Mesenchymal stem cell (in vitro differentiated cells and primary cell): ENCODE results near the gene CDHR3.

Experiments
- DNase-seq: peaks from one replicate; pipeline ENCODE4 v3.0.0-alpha.2; 2013
- H2AFZ ChIP-seq: one replicate; pipeline ENCODE4 v1.6.1; 2013; ENCODE audit warnings: low read depth, mild to moderate bottlenecking, control low read depth, inconsistent platforms, low read length, moderate library complexity
- H2AK5ac ChIP-seq: 2 replicates; pipeline ENCODE4 v1.6.1; 2013; ENCODE audit warnings: low read length, moderate library complexity, mild to moderate bottlenecking, inconsistent platforms; ENCODE audit not compliant: severe bottlenecking
- H2BK120ac ChIP-seq: one replicate; pipeline ENCODE4 v1.6.1; 2013; ENCODE audit warnings: low read depth, mild to moderate bottlenecking, inconsistent platforms, low read length, moderate library complexity
- H2BK12ac ChIP-seq, 2 experiments: one replicate each; pipeline ENCODE4 v1.6.1; 2013; ENCODE audit warnings: inconsistent platforms in 2 of 2, low read length in 2 of 2, mild to moderate bottlenecking in 2 of 2, moderate library complexity in 2 of 2, control low read depth in 1 of 2
- H2BK15ac ChIP-seq: one replicate; pipeline ENCODE4 v1.6.1; 2013; ENCODE audit warnings: mild to moderate bottlenecking, low read depth, inconsistent platforms; ENCODE audit not compliant: poor library complexity, severe bottlenecking
- H2BK5ac ChIP-seq: 2 replicates; pipeline ENCODE4 v1.6.1; 2013; ENCODE audit warnings: low read depth, mild to moderate bottlenecking, low read length, control low read depth, inconsistent platforms; ENCODE audit not compliant: poor library complexity, severe bottlenecking
- H3K14ac ChIP-seq, 2 experiments: one replicate each; pipeline ENCODE4 v1.6.1; 2013; ENCODE audit warnings: inconsistent platforms in 2 of 2, low read length in 2 of 2, control low read depth in 1 of 2, mild to moderate bottlenecking in 1 of 2, moderate library complexity in 1 of 2
- H3K18ac ChIP-seq, 2 experiments: one replicate each; pipeline ENCODE4 v1.6.1; 2013; ENCODE audit warnings: inconsistent platforms in 2 of 2, low read length in 2 of 2, control low read depth in 1 of 2, low read depth in 1 of 2, mild to moderate bottlenecking in 1 of 2
- H3K23ac ChIP-seq, 2 experiments: one replicate each; pipeline ENCODE4 v1.6.1; 2013; ENCODE audit warnings: inconsistent platforms in 2 of 2, low read length in 2 of 2, mild to moderate bottlenecking in 2 of 2, moderate library complexity in 2 of 2, control low read depth in 1 of 2
- H3K27ac ChIP-seq: 2 replicates; pipeline ENCODE4 v1.5.1; 2013; ENCODE audit warnings: mild to moderate bottlenecking, moderate library complexity, low read length, control low read depth, inconsistent platforms; ENCODE audit not compliant: poor library complexity, severe bottlenecking
- H3K27me3 ChIP-seq, 2 experiments: 2 replicates each; pipeline versions ENCODE4 v1.6.1 to v1.7.0; 2013; ENCODE audit warnings: low read length in 2 of 2, mild to moderate bottlenecking in 2 of 2, moderate library complexity in 2 of 2, control low read depth in 1 of 2, inconsistent platforms in 1 of 2; ENCODE audit not compliant: control insufficient read depth in 1 of 2, insufficient read depth in 1 of 2
- H3K36me3 ChIP-seq, 2 experiments: 2 replicates each; pipeline versions ENCODE4 v1.6.1 to v1.7.0; 2013; ENCODE audit warnings: low read length in 2 of 2, control low read depth in 1 of 2, inconsistent platforms in 1 of 2, low read depth in 1 of 2, mild to moderate bottlenecking in 1 of 2; ENCODE audit not compliant: insufficient read depth in 2 of 2, control insufficient read depth in 1 of 2
- H3K4ac ChIP-seq, 2 experiments: one replicate each; pipeline ENCODE4 v1.6.1; 2013; ENCODE audit warnings: inconsistent platforms in 2 of 2, low read length in 2 of 2, mild to moderate bottlenecking in 2 of 2, moderate library complexity in 2 of 2, control low read depth in 1 of 2, low read depth in 1 of 2
- H3K4me1 ChIP-seq: 2 replicates; pipeline ENCODE4 v1.6.1; 2013; ENCODE audit warnings: low read depth, low read length, control low read depth; ENCODE audit not compliant: control insufficient read depth, insufficient read depth
- H3K4me2 ChIP-seq: 2 replicates; pipeline ENCODE4 v1.6.1; 2013; ENCODE audit warnings: low read length, mild to moderate bottlenecking, inconsistent platforms; ENCODE audit not compliant: poor library complexity, severe bottlenecking
- H3K4me3 ChIP-seq, 2 experiments: 2 replicates each; pipeline versions ENCODE4 v1.5.1 to v1.7.0; 2013; ENCODE audit warnings: low read length in 2 of 2, mild to moderate bottlenecking in 2 of 2, control low read depth in 1 of 2, low read depth in 1 of 2; ENCODE audit not compliant: insufficient read depth in 1 of 2
- H3K79me1 ChIP-seq: replicated peaks from 2 replicates; pipeline ENCODE4 v1.6.1; 2013; ENCODE audit warnings: mild to moderate bottlenecking, control low read depth, low read length, inconsistent platforms; ENCODE audit not compliant: poor library complexity, severe bottlenecking
- H3K9ac ChIP-seq: 2 replicates; pipeline ENCODE4 v1.7.0; 2013; ENCODE audit warnings: mild to moderate bottlenecking, low read length, moderate library complexity
- H3K9me3 ChIP-seq: 2 replicates; pipeline ENCODE4 v1.7.0; 2013; ENCODE audit warnings: mild to moderate bottlenecking, low read length; ENCODE audit not compliant: control insufficient read depth
- H4K8ac ChIP-seq: one replicate; pipeline ENCODE4 v1.6.1; 2013; ENCODE audit warnings: inconsistent platforms, mild to moderate bottlenecking, low read length, moderate library complexity
- H4K91ac ChIP-seq: one replicate; pipeline ENCODE4 v1.6.1; 2013; ENCODE audit warnings: mild to moderate bottlenecking, low read length, inconsistent platforms
- WGBS: methylation state at CpG from one replicate; pipeline ENCODE4 v1.1.7; 2013; ENCODE audit warnings: mixed read lengths; 5-methylcytosine and 5-hydroxymethylcytosine counted together

The CDHR3 gene

GRCh38 chr7:105917659-105918058 is 45.4 kb upstream of the CDHR3 start:
- Histone ChIP-seq H3K9me3 (peaks cover 5% of the 10 kb centered on the region), H3K36me3 (peaks cover 0 to 80% of the 10 kb centered on the region in 2 experiments), H2BK5ac (no peak overlapping the region), H3K4ac (no peak overlapping the region), H2AK5ac (no peak overlapping the region), H2AFZ (no peak overlapping the region), H4K91ac (no peak overlapping the region), H2BK12ac (no peak overlapping the region), H2BK120ac (no peak overlapping the region), H3K27me3 (no peaks in the 10 kb centered on the region), H4K8ac (no peak overlapping the region), H3K79me1 (no peaks in the 10 kb centered on the region), H3K18ac (no peak overlapping the region), H3K23ac (no peak overlapping the region), H3K4me3 (no peak overlapping the region), H3K14ac (no peak overlapping the region), H3K4me2 (no peak overlapping the region), H3K9ac (no peak overlapping the region), H3K27ac (no peak overlapping the region), H2BK15ac (no peak overlapping the region), H3K4me1 (no peaks in the 10 kb centered on the region)
- 100% methylated on average over 1 of the region's 2 CpGs for WGBS
- DNase-seq = no peak

DNA sequence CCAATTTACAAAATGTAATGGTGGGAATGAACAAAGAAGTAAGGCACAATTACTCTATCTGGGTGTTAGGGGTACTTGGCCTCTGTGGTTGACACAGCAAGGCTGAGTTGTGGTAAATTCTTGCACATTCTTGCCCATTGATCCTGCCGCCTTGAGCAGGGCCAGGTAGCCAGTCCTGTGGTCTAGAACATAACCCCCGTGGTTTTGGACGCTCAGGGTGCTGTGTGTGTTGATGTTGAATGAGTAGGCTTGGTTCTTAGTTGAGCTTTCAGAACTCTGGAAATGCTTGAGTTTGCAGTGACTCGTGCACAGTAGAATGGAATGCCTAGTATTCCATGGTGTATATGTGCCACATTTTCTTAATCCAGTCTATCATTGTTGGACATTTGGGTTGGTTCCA is 42.3 kb upstream of the CDHR3 start:
- H3K79me1 ChIP-seq = no peaks in the 10 kb centered on the region
- DNase-seq = no peak
- no peaks in the 10 kb centered on the region for H3K27me3 ChIP-seq
- H3K23ac ChIP-seq = no peak overlapping the region
- no peak overlapping the region for H3K27ac ChIP-seq
- H2BK5ac ChIP-seq = no peak overlapping the region
- no peak overlapping the region for H3K9ac ChIP-seq
- no peaks in the 10 kb centered on the region for H3K4me1 ChIP-seq
- peaks cover 0 to 77% of the 10 kb centered on the region in 2 experiments for H3K36me3 ChIP-seq
- no peak overlapping the region for H2BK15ac ChIP-seq
- H2BK12ac ChIP-seq = no peak overlapping the region
- peaks cover 21% of the 10 kb centered on the region for H3K9me3 ChIP-seq
- H3K4me3 ChIP-seq = no peak overlapping the region
- no peak overlapping the region for H4K8ac ChIP-seq
- no peak overlapping the region for H2AFZ ChIP-seq
- no peak overlapping the region for H2BK120ac ChIP-seq
- 81% methylated on average over 4 of the region's 4 CpGs for WGBS
- H2AK5ac ChIP-seq = no peak overlapping the region
- H3K4ac ChIP-seq = no peak overlapping the region
- no peak overlapping the region for H3K18ac ChIP-seq
- no peak overlapping the region for H4K91ac ChIP-seq
- H3K14ac ChIP-seq = no peak overlapping the region
- H3K4me2 ChIP-seq = no peak overlapping the region

- WGBS = no CpG with 5 or more reads among the region's 1 CpG
Measured at GRCh38 chr7:105924945-105925344, 38.1 kb upstream of the CDHR3 start.

GRCh38 chr7:105926131-105926530 is 36.9 kb upstream of the CDHR3 start:
- no peak overlapping the region for H3K14ac ChIP-seq

More at GRCh38 chr7:105924945-105925344, 38.1 kb upstream of the CDHR3 start:
- Histone ChIP-seq H2AFZ (no peak overlapping the region), H3K9ac (no peak overlapping the region), H3K14ac (no peak overlapping the region), H4K8ac (no peak overlapping the region), H3K79me1 (no peaks in the 10 kb centered on the region), H3K23ac (no peak overlapping the region), H3K4me1 (no peaks in the 10 kb centered on the region), H3K4me3 (no peak overlapping the region), H3K4me2 (no peak overlapping the region), H4K91ac (no peak overlapping the region), H3K36me3 (peaks cover 0 to 69% of the 10 kb centered on the region in 2 experiments), H3K18ac (no peak overlapping the region), H2BK12ac (no peak overlapping the region), H3K27ac (no peak overlapping the region), H2BK5ac (no peak overlapping the region), H3K4ac (no peak overlapping the region), H2AK5ac (no peak overlapping the region), H3K9me3 (peaks cover 21% of the 10 kb centered on the region), H2BK120ac (no peak overlapping the region), H2BK15ac (no peak overlapping the region), H3K27me3 (no peaks in the 10 kb centered on the region)
- no peak for DNase-seq

More at GRCh38 chr7:105926131-105926530, 36.9 kb upstream of the CDHR3 start:
- Histone ChIP-seq H3K9me3 (peaks cover 21% of the 10 kb centered on the region), H4K91ac (no peak overlapping the region), H3K4me3 (no peak overlapping the region), H3K27ac (no peak overlapping the region), H2BK12ac (no peak overlapping the region), H2BK120ac (no peak overlapping the region), H3K4ac (no peak overlapping the region), H3K18ac (no peak overlapping the region), H3K4me1 (no peaks in the 10 kb centered on the region), H3K9ac (no peak overlapping the region), H2BK5ac (no peak overlapping the region), H4K8ac (no peak overlapping the region), H3K79me1 (no peaks in the 10 kb centered on the region), H2BK15ac (no peak overlapping the region), H3K27me3 (no peaks in the 10 kb centered on the region), H3K23ac (no peak overlapping the region), H2AK5ac (no peak overlapping the region), H2AFZ (peak overlapping the region; percentile 39), H3K36me3 (peaks cover 0 to 59% of the 10 kb centered on the region in 2 experiments), H3K4me2 (no peak overlapping the region)
- 32% methylated on average over 3 of the region's 3 CpGs for WGBS
- DNase-seq = no peak
